BE2C (cell line): ENCODE data around the gene NPLOC4.

ENCODE experiments used
- DNase-seq: peaks from one replicate; pipeline ENCODE4 v3.0.0-alpha.2; 2020
- H3K27me3 ChIP-seq: fragments of 250-450 bp; sonication (Bioruptor Pico); 2 replicates; pipeline ENCODE4 v1.5.1; 2020; ENCODE audit warnings: mild to moderate bottlenecking
- H3K36me3 ChIP-seq: fragments of 250-450 bp; sonication (Bioruptor Pico); 2 replicates; pipeline ENCODE4 v1.5.1; 2020; ENCODE audit warnings: mild to moderate bottlenecking
- H3K4me1 ChIP-seq: fragments of 250-450 bp; sonication (Bioruptor Pico); 2 replicates; pipeline ENCODE4 v1.5.1; 2020
- H3K4me3 ChIP-seq: 2 replicates; pipeline ENCODE4 v1.5.1; 2011; ENCODE audit warnings: low read depth, low read length
- H3K9me3 ChIP-seq: fragments of 250-450 bp; sonication (Bioruptor Pico); 2 replicates; pipeline ENCODE4 v1.5.1; 2020
- CTCF ChIP-seq: IDR thresholded peaks from 2 replicates; pipeline ENCODE4 v1.5.1; 2012; ENCODE audit warnings: mild to moderate bottlenecking, low read depth, low read length

The NPLOC4 gene

GRCh38 chr17:81648707-81649085 lies 11.8 kb upstream of the NPLOC4 start:
- no peak overlapping the region for H3K4me3 ChIP-seq
- peaks cover 26% of the 10 kb centered on the region for H3K27me3 ChIP-seq
- no peaks in the 10 kb centered on the region for H3K9me3 ChIP-seq
- DNase-seq = no peak
- no peaks in the 10 kb centered on the region for H3K36me3 ChIP-seq
- H3K4me1 ChIP-seq = peaks cover 6% of the 10 kb centered on the region; the same call in 1 of the 2 replicates
- TF ChIP-seq CTCF = no peak

GRCh38 chr17:81648013-81648706 lies 11.2 kb upstream of the NPLOC4 start:
- no peaks in the 10 kb centered on the region for H3K36me3 ChIP-seq
- H3K27me3 ChIP-seq = peaks cover 26% of the 10 kb centered on the region
- H3K4me3 ChIP-seq = no peak overlapping the region
- DNase-seq = no peak
- H3K9me3 ChIP-seq = no peaks in the 10 kb centered on the region
- no peak for TF ChIP-seq CTCF
- H3K4me1 ChIP-seq = peaks cover 6% of the 10 kb centered on the region; the same call in 1 of the 2 replicates

- Histone ChIP-seq H3K9me3 (no peaks in the 10 kb centered on the region), H3K27me3 (peaks cover 26% of the 10 kb centered on the region), H3K4me1 (peaks cover 6% of the 10 kb centered on the region; the same call in 1 of the 2 replicates), H3K36me3 (no peaks in the 10 kb centered on the region), H3K4me3 (no peak overlapping the region)
- no peak for TF ChIP-seq CTCF
- DNase-seq = no peak
Measured at GRCh38 chr17:81647640-81648012, 10.7 kb upstream of the NPLOC4 start.

GRCh38 chr17:81646869-81647600 lies 10.1 kb upstream of the NPLOC4 start:
- Histone ChIP-seq H3K9me3 (no peaks in the 10 kb centered on the region), H3K27me3 (peaks cover 26% of the 10 kb centered on the region), H3K36me3 (no peaks in the 10 kb centered on the region), H3K4me3 (no peak overlapping the region), H3K4me1 (peaks cover 6% of the 10 kb centered on the region; the same call in 1 of the 2 replicates)
- DNase-seq = no peak
- TF ChIP-seq CTCF = no peak

GRCh38 chr17:81644976-81645952 lies 8.4 kb upstream of the NPLOC4 start:
- DNase-seq = peak; percentile 51
- H3K4me3 ChIP-seq = no peak overlapping the region
- no peaks in the 10 kb centered on the region for H3K4me1 ChIP-seq
- H3K9me3 ChIP-seq = no peaks in the 10 kb centered on the region
- peaks cover 26% of the 10 kb centered on the region for H3K27me3 ChIP-seq
- no peak for TF ChIP-seq CTCF
- no peaks in the 10 kb centered on the region for H3K36me3 ChIP-seq
